Measurements from ENCODE around the gene ALKBH6. TPM values are rescaled to one million over a fixed set of nuclear protein-coding genes. Genes with fewer than 3 reads are reported as not detected.

ALKBH6 gene
- total RNA-seq, 2 donors from 2014 or later: 9.6 to 33.0 TPM

GRCh38 chr19:35960432-35960972 is 53.5 kb downstream of the ALKBH6 start:
- peaks cover 0 to 11% of the 10 kb centered on the region in 2 donors for H3K27me3 ChIP-seq
- TF ChIP-seq POLR2A (IDR thresholded peaks at IDR 0.05) (no peak), CTCF (IDR thresholded peaks at IDR 0.05) (no peak)
- no peak overlapping the region for H3K4me3 ChIP-seq
- no peaks in the 10 kb centered on the region for H3K9me3 ChIP-seq
- H3K4me1 ChIP-seq: peaks cover 11% of the 10 kb centered on the region
- DNase-seq (no peak), ATAC-seq (no peak)
- H3K36me3 ChIP-seq (replicated peaks in 1 of 2; ENCODE audit: insufficient read depth in 1 of 2, low read depth in 2 of 2): no peaks in the 10 kb centered on the region
- 74 to 75% methylated on average over 7 of the region's 7 CpGs for WGBS, 2 donors
- no peak overlapping the region for H3K27ac ChIP-seq
- intact Hi-C loops (cut with DNase I): no loop called here

GRCh38 chr19:35959968-35960320 is 54.1 kb downstream of the ALKBH6 start:
- peaks cover 11% of the 10 kb centered on the region for H3K4me1 ChIP-seq
- peaks cover 0 to 11% of the 10 kb centered on the region in 2 donors for H3K27me3 ChIP-seq
- H3K27ac ChIP-seq: no peak overlapping the region
- WGBS, 2 donors: 27 to 41% methylated on average over 11 to 19 of the region's 20 CpGs
- ATAC-seq: no peak
- no peaks in the 10 kb centered on the region for H3K9me3 ChIP-seq
- no peak overlapping the region for H3K4me3 ChIP-seq
- H3K36me3 ChIP-seq (replicated peaks in 1 of 2; ENCODE audit: insufficient read depth in 1 of 2, low read depth in 2 of 2): no peaks in the 10 kb centered on the region
- intact Hi-C loops (cut with DNase I): no loop called here
- no peak for TF ChIP-seq CTCF (IDR thresholded peaks at IDR 0.05)
- TF ChIP-seq POLR2A (IDR thresholded peaks at IDR 0.05): no peak
- no peak for DNase-seq

Other genes with a start within 250 kb of the ALKBH6 start
- gene ARHGAP33, start 238.6 kb downstream of the ALKBH6 start, total RNA-seq: 10 to 100 TPM in 1 of 2 donors, 1 to 10 TPM in 1; 8.6 to 71.5 TPM
- gene PRODH2, start 201.4 kb downstream of the ALKBH6 start, total RNA-seq: 1 to 10 TPM in 1 of 2 donors, under 1 TPM in 1; 0.99 to 3.9 TPM
- gene NPHS1, start 161.7 kb downstream of the ALKBH6 start, total RNA-seq: 10 to 100 TPM; 14.0 to 33.6 TPM
- 10 to 100 TPM; 42.5 to 75.5 TPM for gene KIRREL2, start 157.3 kb downstream of the ALKBH6 start, total RNA-seq
- 10 to 100 TPM; 40.9 to 47.0 TPM for gene APLP1, start 145.6 kb downstream of the ALKBH6 start, total RNA-seq
- 1 to 10 TPM; 6.3 to 6.5 TPM for gene NFKBID, start 113.7 kb downstream of the ALKBH6 start, total RNA-seq
- gene HCST, start 111.7 kb downstream of the ALKBH6 start, total RNA-seq: 1 to 10 TPM in 1 of 2 donors, not detected in 1; 5.2 TPM
- 10 to 100 TPM; 19.2 to 38.6 TPM for gene TYROBP, start 105.9 kb downstream of the ALKBH6 start, total RNA-seq
- 10 to 100 TPM; 13.2 to 14.5 TPM for gene LRFN3, start 77.8 kb downstream of the ALKBH6 start, total RNA-seq
- gene SDHAF1, start 19.0 kb downstream of the ALKBH6 start, total RNA-seq: 10 to 100 TPM; 33.9 to 39.2 TPM
- gene SYNE4, start 5.4 kb downstream of the ALKBH6 start, total RNA-seq: 1 to 10 TPM; 4.9 to 9.3 TPM
- gene CLIP3, start 18.7 kb upstream of the ALKBH6 start, total RNA-seq: 1 to 10 TPM; 3.3 to 4.9 TPM
- 1 to 10 TPM; 1.3 to 6.0 TPM for gene THAP8, start 40.1 kb upstream of the ALKBH6 start, total RNA-seq
- under 1 TPM; 0.26 to 0.33 TPM for gene WDR62, start 40.7 kb upstream of the ALKBH6 start, total RNA-seq
- not detected for gene OVOL3, start 96.9 kb upstream of the ALKBH6 start, total RNA-seq
- gene POLR2I, start 100.7 kb upstream of the ALKBH6 start, total RNA-seq: 10 to 100 TPM; 33.5 to 95.9 TPM
- 10 to 100 TPM; 49.8 to 71.3 TPM for gene TBCB, start 101.3 kb upstream of the ALKBH6 start, total RNA-seq
- gene CAPNS1, start 125.9 kb upstream of the ALKBH6 start, total RNA-seq: 10 to 100 TPM; 53.7 to 56.0 TPM
- gene COX7A1, start 138.2 kb upstream of the ALKBH6 start, total RNA-seq: 10 to 100 TPM in 1 of 2 donors, 1 to 10 TPM in 1; 1.6 to 29.0 TPM
- gene ZNF565, start 200.5 kb upstream of the ALKBH6 start, total RNA-seq: 1 to 10 TPM; 4.9 to 5.3 TPM
- 10 to 100 TPM; 23.7 to 38.7 TPM for gene ZNF146, start 200.9 kb upstream of the ALKBH6 start, total RNA-seq

Data from body of pancreas (tissue), 4 donors.